Measurements from ENCODE around the gene SMARCD1. TPM values are rescaled to one million over a fixed set of nuclear protein-coding genes. Genes with fewer than 3 reads are reported as not detected.

Gene SMARCD1
- total RNA-seq, 1 donor from 2014 or later = 44.2 TPM

DNA sequence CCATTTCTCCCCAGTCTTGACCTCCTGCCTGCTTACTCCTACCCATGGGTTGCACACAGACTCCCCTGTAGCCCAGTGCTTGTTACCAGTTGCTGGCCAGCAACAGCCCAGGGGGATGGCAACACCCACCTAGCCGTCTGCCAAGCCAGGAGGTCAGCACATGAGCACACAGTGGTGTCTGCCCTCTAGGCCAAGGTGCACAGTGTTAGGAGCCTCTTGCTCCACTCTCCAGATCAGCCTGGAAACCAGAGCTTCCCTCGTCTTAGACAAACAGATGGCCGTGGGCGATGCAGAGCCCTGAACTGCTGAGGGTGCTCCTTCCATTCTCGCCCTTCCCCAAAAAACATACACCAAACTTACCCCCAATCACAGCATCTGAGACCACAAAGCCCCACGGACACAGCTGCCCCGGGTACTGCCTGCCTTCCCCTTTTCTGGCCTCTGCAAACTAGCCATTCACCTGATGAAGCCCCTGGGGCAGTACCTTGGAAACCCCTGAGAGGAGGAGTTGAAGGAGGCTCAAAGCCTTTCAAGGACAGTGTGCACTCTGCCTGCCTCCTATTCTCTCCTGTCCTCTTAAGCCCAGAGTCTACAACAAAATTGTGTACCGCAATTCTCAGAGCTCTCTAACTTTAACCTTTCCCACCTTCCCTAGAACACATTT, 17.6 kb downstream of the SMARCD1 start:
- ATAC-seq (peak; percentile 52 to 61), DNase-seq (peak; percentile 79)
- Histone ChIP-seq H3K4me3 (no peak overlapping the region), H3K9me3 (no peaks in the 10 kb centered on the region), H3K27me3 (ENCODE audit: low read depth) (no peaks in the 10 kb centered on the region), H3K27ac (no peak overlapping the region), H3K36me3 (peaks cover 30% of the 10 kb centered on the region), H3K4me1 (peaks cover 21% of the 10 kb centered on the region)
- intact Hi-C loops (cut with DNase I) = no loop called here
- TF ChIP-seq CTCF (IDR thresholded peaks at IDR 0.05) = no peak

GRCh38 chr12:50103351-50103750, 18.2 kb downstream of the SMARCD1 start:
- no peak for DNase-seq
- no peak for TF ChIP-seq CTCF (IDR thresholded peaks at IDR 0.05)
- peaks cover 21% of the 10 kb centered on the region for H3K4me1 ChIP-seq
- no peaks in the 10 kb centered on the region for H3K9me3 ChIP-seq
- peaks cover 24% of the 10 kb centered on the region for H3K36me3 ChIP-seq
- intact Hi-C loops (cut with DNase I) = no loop called here
- no peaks in the 10 kb centered on the region for H3K27me3 ChIP-seq (ENCODE audit: low read depth)
- no peak for ATAC-seq
- H3K27ac ChIP-seq = peak overlapping the region; percentile 13
- H3K4me3 ChIP-seq = no peak overlapping the region

- Histone ChIP-seq H3K9me3 (no peaks in the 10 kb centered on the region), H3K27me3 (ENCODE audit: low read depth) (no peaks in the 10 kb centered on the region), H3K4me1 (peaks cover 21% of the 10 kb centered on the region), H3K36me3 (peaks cover 19% of the 10 kb centered on the region), H3K27ac (peak within 1 kb of the TSS; percentile 13), H3K4me3 (peak within 1 kb of the TSS; percentile 29)
- DNase-seq (peak; percentile 84), ATAC-seq (peak; percentile 89 to 93)
- intact Hi-C loops (cut with DNase I) = no loop called here
- no peak for TF ChIP-seq CTCF (IDR thresholded peaks at IDR 0.05)
Measured at GRCh38 chr12:50103767-50104321, 18.7 kb downstream of the SMARCD1 start, which contains the start of gene GPD1. Gene GPD1, plus strand, starts transcription at chr12:50104008. Its CDS starts 43 bp downstream, at chr12:50104051.

DNA sequence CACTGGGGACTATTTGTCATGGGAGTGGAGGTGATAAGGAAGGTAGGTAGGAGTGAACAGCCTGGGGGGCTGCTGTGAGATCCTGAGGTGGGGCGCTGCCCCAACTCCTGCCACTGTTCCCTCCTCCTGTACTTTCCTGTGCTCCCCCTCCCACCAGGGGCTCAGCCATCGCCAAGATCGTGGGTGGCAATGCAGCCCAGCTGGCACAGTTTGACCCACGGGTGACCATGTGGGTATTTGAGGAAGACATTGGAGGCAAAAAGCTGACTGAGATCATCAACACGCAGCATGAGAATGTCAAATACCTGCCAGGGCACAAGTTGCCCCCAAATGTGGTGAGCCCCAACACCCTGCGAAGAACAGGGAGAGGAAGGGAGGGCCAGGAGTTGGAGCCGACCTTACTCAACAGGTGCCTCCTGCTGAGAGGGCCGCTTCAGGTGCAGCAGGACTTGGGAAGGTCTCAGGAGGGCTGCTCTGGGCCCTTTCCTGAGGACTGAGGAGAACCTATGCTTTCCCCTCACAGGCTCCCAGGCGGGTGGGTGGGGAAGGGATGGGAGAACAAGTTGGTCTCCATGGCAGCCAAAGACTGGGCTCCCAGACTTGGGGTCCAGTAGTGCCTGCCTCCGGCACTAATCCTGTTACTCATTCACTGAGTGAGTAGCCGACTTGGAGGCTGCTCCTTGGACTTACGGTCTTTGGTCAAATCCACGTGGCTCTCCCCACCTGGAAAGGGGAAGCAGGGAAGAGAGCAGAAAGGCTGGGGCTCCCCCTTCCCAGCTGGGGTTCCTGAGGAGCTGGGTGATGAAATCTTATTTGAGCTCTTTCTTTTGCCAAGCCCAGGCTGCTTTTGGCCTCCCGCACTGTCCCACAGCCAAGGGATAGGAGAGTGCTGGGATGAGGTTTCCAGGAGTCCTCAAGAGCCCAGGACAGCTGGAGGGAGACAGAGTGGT, 19.6 kb downstream of the SMARCD1 start:
- Histone ChIP-seq H3K27ac (peak overlapping the region; percentile 6), H3K4me3 (peak overlapping the region; percentile 29)
- intact Hi-C loops (cut with DNase I) = no loop called here

More for the DNA sequence above, 19.6 kb downstream of the SMARCD1 start:
- Histone ChIP-seq H3K36me3 (peaks cover 11% of the 10 kb centered on the region), H3K27me3 (ENCODE audit: low read depth) (no peaks in the 10 kb centered on the region), H3K9me3 (no peaks in the 10 kb centered on the region), H3K4me1 (peaks cover 23% of the 10 kb centered on the region)
- no peak for TF ChIP-seq CTCF (IDR thresholded peaks at IDR 0.05)
- DNase-seq (no peak), ATAC-seq (peak in 1 of 2 donors; percentile 9)

All from lower lobe of right lung (tissue), 2 donors.